Measurements from ENCODE around the gene SEZ6.

Gene SEZ6

DNA sequence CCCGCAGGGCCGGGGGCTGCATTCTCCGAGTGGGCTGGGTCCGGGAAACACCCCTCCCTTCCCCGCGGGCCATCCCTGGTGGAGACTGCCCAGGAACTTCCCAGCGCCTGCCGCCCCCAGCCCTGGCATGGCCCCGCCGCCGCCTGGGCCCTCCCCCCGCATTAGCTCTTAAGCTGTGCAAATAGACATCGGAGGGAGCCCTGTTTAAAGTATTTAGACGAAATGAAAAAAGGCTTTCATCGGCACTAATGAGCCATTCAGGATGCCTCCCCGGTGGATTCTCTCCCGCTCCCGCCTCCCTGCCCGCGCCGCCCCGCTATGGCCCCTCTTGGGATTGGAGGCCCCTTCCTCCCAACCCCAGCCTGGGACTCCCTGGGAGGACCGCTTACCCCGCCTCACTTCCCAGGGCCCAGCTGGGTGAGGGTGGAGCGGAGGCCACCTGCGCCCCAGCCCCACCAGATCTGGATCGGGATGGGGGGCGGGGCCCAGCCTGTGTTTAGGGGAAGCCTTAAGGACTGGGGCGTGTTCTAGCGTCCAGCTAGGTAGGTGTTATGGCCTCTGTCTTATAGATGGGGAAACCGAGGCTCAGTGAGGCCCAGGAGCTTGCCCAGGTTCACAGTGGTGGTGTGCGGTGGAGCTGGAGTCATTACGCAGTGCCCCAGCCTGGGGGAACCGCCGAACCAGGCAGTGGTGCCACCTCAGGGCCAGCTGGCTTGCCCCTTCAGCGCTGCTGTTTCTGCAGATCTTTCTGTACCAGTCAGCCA is 19.7 kb downstream of the SEZ6 start:
- no peak for DNase-seq (ENCODE audit: low spot score in 2 of 2)
- H3K4me3 ChIP-seq, result no peak overlapping the region
- peaks cover 12% of the 10 kb centered on the region for H3K27me3 ChIP-seq (ENCODE audit: low read depth)
- no peaks in the 10 kb centered on the region for H3K4me1 ChIP-seq
- no peaks in the 10 kb centered on the region for H3K36me3 ChIP-seq (replicated peaks)
- in situ Hi-C loops (cut with MboI; ENCODE audit: low sequenced_read_pairs), result no loop called here
- H3K9me3 ChIP-seq, result no peaks in the 10 kb centered on the region

DNA sequence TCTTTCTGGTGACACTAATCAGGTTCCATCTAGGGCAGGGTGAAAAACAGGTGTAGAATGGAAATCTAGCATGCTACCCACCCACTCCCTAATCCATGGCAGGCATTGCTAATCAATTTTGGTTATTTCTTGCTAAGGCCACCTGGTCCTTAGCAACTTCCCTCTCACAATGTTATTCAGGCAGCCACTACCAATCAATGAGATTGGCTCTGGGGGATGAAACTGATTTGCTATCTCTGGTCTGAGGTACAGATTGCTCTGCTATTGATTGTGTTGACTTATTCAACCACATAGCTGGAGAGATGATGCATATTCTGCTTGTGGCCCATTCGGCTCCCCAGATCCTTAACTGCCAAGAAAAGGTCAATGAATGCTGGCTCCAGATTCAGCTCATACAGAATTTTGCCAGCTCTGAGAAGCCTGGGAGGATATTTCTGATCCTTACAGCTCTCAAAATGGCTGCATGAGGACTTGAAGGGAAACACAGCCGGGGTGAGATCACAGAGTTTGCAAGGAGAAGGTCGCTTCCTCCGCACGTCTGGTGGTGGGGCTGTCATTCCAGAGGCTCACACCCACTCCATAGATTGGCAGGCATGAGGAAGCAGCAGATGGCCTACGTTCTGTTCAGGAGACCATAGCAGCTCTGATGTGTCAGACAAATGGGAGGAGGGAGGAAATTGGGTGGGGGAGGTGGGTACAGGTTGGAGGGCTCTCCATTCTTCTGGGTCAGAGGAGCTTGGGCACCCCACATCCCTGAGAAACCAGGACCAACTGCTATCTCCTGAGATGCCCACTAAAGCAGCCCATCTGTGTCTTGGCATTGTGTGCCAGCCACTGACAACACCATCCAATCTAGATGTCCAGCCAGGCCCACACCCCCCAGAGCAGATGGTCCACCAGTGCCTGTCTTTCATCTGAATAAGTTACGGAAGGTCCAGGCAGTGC is 22.3 kb downstream of the SEZ6 start:
- Histone ChIP-seq H3K4me1 (no peaks in the 10 kb centered on the region), H3K9me3 (no peaks in the 10 kb centered on the region), H3K36me3 (replicated peaks) (no peaks in the 10 kb centered on the region), H3K27me3 (ENCODE audit: low read depth) (peaks cover 12% of the 10 kb centered on the region), H3K4me3 (no peak overlapping the region)
- no peak for DNase-seq (ENCODE audit: low spot score in 2 of 2)
- in situ Hi-C loops (cut with MboI; ENCODE audit: low sequenced_read_pairs), result no loop called here

DNA sequence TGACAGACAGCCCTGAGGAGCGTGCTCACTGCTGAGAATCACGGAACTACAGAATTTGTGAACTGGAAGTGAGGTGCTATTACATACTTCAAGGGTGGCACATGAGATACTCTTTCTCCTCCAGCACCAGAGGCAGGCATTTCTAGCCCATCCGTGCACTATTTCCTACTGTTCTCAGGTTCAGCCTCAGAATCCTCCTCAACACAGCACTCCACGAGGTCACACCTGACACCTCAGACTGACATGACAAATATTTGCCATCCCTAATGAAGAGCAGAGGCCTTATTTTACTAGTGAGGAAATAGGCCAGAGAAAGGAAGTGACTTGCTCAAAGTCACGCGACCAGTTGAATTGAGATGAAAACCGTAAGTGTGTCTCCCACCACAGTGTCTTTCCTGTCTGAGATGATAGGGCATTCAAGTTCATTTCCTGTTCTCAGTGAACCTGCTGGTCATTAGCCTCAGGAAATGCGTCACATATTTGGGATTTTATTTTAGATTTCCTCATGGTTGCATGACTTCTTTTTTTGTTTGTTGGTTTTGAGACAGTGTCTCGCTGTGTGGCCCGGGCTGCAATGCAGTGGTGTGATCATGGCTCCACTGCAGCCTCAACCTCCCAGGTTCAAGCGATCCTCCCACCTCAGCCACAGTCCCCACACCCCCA is 23.6 kb downstream of the SEZ6 start:
- H3K27me3 ChIP-seq (ENCODE audit: low read depth), result peaks cover 12% of the 10 kb centered on the region
- no peaks in the 10 kb centered on the region for H3K9me3 ChIP-seq
- no peak for DNase-seq (ENCODE audit: low spot score in 2 of 2)
- in situ Hi-C loops (cut with MboI; ENCODE audit: low sequenced_read_pairs), result no loop called here
- H3K36me3 ChIP-seq (replicated peaks), result no peaks in the 10 kb centered on the region
- no peaks in the 10 kb centered on the region for H3K4me1 ChIP-seq
- H3K4me3 ChIP-seq, result no peak overlapping the region

DNA sequence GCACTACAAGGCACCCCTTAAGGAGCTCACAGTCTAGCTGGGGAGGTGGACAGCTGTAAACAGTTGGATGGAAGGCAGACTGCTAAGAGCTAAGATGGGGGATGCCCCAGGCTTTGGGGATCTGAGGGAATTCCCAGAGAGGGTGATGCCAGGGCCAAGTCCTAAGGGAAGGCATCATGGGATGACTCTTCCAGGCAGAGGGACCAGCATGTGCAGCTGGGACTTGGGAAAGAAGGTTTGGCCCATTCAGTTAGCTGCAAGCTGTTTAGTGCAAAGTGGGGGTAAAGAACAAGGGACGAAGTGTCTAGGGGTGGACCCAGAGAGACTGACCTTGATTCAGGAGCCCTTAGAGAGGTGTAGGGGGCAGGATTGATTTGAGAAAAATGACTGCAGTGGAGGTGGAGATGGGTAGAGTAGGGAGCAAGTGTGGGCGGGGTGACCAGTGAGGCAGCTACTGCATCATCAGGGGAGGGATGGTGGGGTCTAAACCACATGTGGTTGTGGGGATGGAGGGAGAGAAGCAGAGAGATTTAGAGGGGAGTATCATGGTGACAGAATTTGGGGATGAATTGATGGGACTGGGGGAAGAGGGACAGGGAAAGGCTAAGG is 27.4 kb downstream of the SEZ6 start:
- Histone ChIP-seq H3K4me3 (no peak overlapping the region), H3K36me3 (replicated peaks) (no peaks in the 10 kb centered on the region), H3K9me3 (no peaks in the 10 kb centered on the region), H3K4me1 (no peaks in the 10 kb centered on the region), H3K27me3 (ENCODE audit: low read depth) (peaks cover 11% of the 10 kb centered on the region)
- in situ Hi-C loops (cut with MboI; ENCODE audit: low sequenced_read_pairs), result no loop called here
- DNase-seq (ENCODE audit: low spot score in 2 of 2), result no peak

DNA sequence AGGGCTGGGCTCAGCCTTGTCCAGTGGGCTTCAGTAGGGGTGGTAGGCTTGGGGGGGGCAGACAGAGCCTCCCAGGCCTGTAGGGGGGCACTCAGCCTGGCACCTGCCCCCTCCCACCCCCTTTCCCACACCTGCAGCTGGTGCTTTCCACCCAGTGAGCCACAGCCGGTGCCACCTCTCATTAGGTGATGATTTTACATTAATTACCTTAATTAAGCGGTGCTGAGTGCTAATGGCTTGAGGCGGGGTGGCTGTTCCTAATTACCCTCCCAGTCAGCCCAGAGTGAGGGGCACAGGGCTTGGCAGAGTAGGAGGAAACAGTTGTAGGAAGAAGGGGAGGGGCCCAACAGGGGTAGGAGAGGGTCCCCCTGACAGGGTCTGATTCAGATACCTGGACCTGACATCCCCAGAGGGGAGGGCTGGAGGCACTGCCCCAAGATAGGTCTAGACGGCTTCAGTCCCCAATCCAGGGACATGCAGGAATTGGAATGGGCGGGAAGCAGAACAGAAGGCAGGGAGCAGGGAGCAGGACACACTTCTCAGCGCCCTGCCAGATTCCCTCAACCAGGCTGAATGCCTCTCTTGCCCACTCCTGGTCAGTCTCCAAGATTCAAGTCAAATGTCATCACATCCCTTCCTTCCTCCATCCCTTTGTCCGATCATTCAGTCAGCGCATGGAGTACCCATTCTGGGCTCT is 28.0 kb downstream of the SEZ6 start:
- DNase-seq (ENCODE audit: low spot score in 2 of 2), result no peak
- Histone ChIP-seq H3K36me3 (replicated peaks) (no peaks in the 10 kb centered on the region), H3K9me3 (no peaks in the 10 kb centered on the region), H3K4me1 (no peaks in the 10 kb centered on the region), H3K4me3 (no peak overlapping the region), H3K27me3 (ENCODE audit: low read depth) (peaks cover 7% of the 10 kb centered on the region)
- in situ Hi-C loops (cut with MboI; ENCODE audit: low sequenced_read_pairs), result no loop called here

DNA sequence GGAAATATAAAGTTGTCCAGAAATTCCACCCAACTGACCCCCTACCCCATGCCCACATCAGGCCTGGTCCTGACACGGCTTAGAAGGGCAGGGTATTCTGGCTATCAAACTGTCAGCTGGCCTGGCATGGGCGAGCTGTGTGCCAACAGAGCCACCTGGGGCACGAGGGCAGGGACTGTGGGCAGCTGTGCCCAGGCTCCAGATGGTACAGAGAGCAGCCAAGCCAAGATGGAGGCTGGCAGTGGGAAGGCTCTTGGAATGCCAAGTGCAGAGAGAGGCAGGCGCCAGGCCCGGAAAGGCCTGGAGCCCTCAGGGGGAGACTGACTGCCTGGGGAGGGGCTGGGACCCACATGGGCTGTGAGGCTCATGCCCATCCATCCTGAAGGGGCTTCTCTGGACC is 30.2 kb downstream of the SEZ6 start:
- H3K9me3 ChIP-seq, result no peaks in the 10 kb centered on the region
- H3K4me1 ChIP-seq, result no peaks in the 10 kb centered on the region
- no peaks in the 10 kb centered on the region; the same call in 1 of the 2 replicates for H3K27me3 ChIP-seq (ENCODE audit: low read depth)
- in situ Hi-C loops (cut with MboI; ENCODE audit: low sequenced_read_pairs), result no loop called here
- no peak overlapping the region for H3K4me3 ChIP-seq
- no peak for DNase-seq (ENCODE audit: low spot score in 2 of 2)
- no peaks in the 10 kb centered on the region for H3K36me3 ChIP-seq (replicated peaks)

DNA sequence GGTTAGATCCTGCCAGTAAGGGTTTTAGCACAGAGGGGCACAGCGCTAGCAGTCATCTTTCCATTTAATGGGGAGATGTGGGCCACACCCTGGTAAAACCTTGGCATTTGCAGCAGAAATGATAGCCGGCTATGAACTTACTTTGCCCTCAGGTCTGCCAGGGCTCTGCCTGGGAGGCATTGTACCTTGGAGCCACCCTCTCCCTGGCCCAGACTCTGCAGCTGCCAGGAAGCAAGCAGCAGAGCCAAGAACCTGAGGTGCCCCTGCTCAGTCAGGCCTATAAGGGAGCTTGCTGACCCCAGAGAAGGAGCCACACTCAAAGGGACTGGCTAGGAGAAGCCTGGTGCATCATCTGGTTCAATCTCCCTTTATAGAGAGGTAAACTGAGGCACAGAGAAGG is 30.8 kb downstream of the SEZ6 start:
- no peak for DNase-seq (ENCODE audit: low spot score in 2 of 2)
- Histone ChIP-seq H3K36me3 (replicated peaks) (no peaks in the 10 kb centered on the region), H3K4me1 (no peaks in the 10 kb centered on the region), H3K4me3 (no peak overlapping the region), H3K9me3 (no peaks in the 10 kb centered on the region), H3K27me3 (ENCODE audit: low read depth) (no peaks in the 10 kb centered on the region; the same call in 1 of the 2 replicates)
- in situ Hi-C loops (cut with MboI; ENCODE audit: low sequenced_read_pairs), result no loop called here

DNA sequence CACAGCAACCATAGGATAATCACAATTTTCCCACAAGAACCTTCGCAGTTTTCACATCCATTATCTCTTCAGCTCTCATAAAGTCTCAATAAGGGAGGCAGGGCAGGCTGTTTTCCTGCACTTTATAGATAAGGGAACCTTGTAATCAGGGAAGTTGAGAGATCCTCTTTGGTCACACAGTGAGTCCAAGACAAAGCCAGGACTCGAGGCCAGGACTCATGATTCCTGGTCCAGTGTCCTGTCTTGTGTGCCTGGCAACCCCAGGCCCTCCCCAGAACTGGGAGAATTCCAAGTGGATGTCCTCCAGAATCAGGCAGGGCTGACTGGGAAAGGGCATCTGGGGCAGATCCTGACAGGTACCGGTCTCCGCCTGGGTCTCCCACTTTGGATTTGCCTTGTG is 31.4 kb downstream of the SEZ6 start:
- no peaks in the 10 kb centered on the region for H3K36me3 ChIP-seq (replicated peaks)
- H3K4me1 ChIP-seq, result no peaks in the 10 kb centered on the region
- H3K9me3 ChIP-seq, result no peaks in the 10 kb centered on the region
- no peaks in the 10 kb centered on the region; the same call in 1 of the 2 replicates for H3K27me3 ChIP-seq (ENCODE audit: low read depth)
- H3K4me3 ChIP-seq, result no peak overlapping the region
- in situ Hi-C loops (cut with MboI; ENCODE audit: low sequenced_read_pairs), result no loop called here
- no peak for DNase-seq (ENCODE audit: low spot score in 2 of 2)

DNA sequence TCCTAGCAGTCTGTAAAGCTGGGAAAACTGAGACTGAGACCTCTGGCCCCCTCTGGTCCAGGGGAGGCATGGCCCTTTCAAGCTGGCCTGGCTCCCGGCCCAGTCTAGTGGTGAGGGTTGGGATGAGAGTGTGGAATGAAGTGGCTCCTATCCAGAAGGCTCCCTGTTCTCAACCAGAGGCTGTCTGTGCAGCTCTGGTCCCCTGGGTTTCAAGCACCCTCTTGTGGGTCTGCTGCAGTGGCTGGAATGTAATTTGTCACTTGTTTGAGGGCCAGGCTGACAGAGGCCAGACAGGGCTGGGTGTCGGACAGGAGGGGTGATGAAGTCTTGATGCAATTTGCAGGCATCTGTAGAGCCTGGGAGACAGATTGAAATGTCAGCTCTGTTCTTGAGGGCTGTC is 32.4 kb downstream of the SEZ6 start:
- in situ Hi-C loops (cut with MboI; ENCODE audit: low sequenced_read_pairs), result no loop called here
- Histone ChIP-seq H3K36me3 (replicated peaks) (no peaks in the 10 kb centered on the region), H3K27me3 (ENCODE audit: low read depth) (no peaks in the 10 kb centered on the region; the same call in 1 of the 2 replicates), H3K4me1 (peaks cover 4% of the 10 kb centered on the region; the same call in 1 of the 2 replicates), H3K4me3 (no peak overlapping the region), H3K9me3 (no peaks in the 10 kb centered on the region)
- no peak for DNase-seq (ENCODE audit: low spot score in 2 of 2)

DNA sequence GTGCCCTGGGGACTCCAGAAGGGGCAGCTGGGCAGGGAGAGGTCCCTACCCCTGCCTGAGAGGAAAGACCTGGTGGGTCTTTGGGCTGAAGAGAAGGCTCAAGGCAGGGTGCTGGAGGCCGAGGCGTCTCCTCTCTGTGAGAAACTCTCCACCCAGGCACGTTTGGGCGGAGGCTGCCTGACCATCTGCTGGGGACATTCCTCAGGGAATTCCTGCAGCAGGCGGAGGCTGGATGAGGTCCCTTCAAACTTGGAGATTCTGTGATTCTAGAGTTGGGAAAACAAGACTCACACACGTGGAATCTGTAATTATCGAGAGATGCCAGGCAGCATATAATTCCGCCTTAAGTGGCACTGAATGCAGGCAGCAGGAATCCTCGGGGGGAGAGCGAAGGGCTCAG is 33.4 kb downstream of the SEZ6 start:
- Histone ChIP-seq H3K4me3 (no peak overlapping the region), H3K9me3 (no peaks in the 10 kb centered on the region), H3K27me3 (ENCODE audit: low read depth) (no peaks in the 10 kb centered on the region; the same call in 1 of the 2 replicates), H3K36me3 (replicated peaks) (no peaks in the 10 kb centered on the region), H3K4me1 (peaks cover 6% of the 10 kb centered on the region; the same call in 1 of the 2 replicates)
- DNase-seq (ENCODE audit: low spot score in 2 of 2), result no peak
- in situ Hi-C loops (cut with MboI; ENCODE audit: low sequenced_read_pairs), result no loop called here

DNA sequence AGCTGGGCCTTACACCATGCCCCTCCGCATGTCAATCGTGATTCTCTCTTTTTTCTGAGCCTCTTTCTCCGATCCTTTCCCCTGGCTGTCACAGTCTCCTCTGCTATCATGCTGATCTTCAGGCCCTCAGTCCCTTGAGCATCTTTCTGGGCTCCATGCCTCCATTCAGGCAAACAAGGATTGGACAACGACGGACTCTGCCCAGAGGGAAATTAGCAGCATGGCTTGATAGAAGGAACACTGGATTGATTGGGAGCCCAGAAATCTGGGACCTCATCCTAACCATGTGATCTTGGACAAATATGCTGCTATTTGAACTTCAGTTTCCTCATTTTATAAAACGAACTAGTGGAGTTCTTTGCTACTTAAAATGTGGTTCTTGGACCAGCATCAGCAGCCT is 35.0 kb downstream of the SEZ6 start:
- in situ Hi-C loops (cut with MboI; ENCODE audit: low sequenced_read_pairs), result no loop called here
- no peak overlapping the region for H3K4me3 ChIP-seq
- H3K27me3 ChIP-seq (ENCODE audit: low read depth), result no peaks in the 10 kb centered on the region
- H3K9me3 ChIP-seq, result no peaks in the 10 kb centered on the region
- DNase-seq (ENCODE audit: low spot score in 2 of 2), result no peak
- H3K36me3 ChIP-seq (replicated peaks), result no peaks in the 10 kb centered on the region
- H3K4me1 ChIP-seq, result peaks cover 6% of the 10 kb centered on the region; the same call in 1 of the 2 replicates

DNA sequence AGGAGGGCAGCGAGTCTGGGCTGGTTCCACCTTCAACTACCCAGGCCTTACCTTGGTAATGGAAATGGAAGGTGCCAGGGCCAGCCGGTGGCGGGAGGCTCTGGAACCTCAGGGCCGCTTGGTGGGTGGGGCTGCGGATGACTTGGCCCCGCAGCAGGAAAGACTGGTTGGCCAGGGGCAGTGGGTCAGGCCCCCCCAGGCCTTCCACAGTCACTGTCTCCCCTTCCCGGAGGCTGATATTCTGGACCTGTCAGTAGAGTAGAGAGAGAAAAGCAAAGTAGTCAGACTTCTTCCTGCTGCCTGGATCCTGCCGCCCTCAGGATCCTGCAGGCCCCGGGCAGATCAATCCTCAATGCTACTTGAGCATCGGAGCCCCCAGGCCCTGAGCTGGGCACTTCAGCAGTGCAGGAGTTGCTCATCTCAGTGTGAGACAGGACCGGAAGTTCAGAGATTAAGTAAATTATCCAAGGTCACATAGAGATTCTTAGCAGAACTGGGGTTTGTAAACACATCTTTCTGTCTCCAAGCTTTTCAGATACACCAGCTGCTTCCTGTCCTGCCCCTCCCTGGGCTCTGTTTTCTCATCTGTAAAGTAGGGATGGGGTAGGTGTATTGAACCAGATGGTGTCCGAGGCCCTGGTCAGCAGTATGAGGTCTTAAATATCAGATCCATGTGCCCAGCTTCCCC is 36.0 kb downstream of the SEZ6 start:
- Histone ChIP-seq H3K36me3 (replicated peaks) (no peaks in the 10 kb centered on the region), H3K27me3 (ENCODE audit: low read depth) (no peaks in the 10 kb centered on the region), H3K4me3 (no peak overlapping the region), H3K9me3 (no peaks in the 10 kb centered on the region), H3K4me1 (peaks cover 6% of the 10 kb centered on the region; the same call in 1 of the 2 replicates)
- no peak for DNase-seq (ENCODE audit: low spot score in 2 of 2)
- in situ Hi-C loops (cut with MboI; ENCODE audit: low sequenced_read_pairs), result loop anchor here (5.0 kb wide), 1 partner anchor 137 kb away; no protein-coding TSS in a partner anchor
